ENCODE results near the gene GRIK5.

DNA sequence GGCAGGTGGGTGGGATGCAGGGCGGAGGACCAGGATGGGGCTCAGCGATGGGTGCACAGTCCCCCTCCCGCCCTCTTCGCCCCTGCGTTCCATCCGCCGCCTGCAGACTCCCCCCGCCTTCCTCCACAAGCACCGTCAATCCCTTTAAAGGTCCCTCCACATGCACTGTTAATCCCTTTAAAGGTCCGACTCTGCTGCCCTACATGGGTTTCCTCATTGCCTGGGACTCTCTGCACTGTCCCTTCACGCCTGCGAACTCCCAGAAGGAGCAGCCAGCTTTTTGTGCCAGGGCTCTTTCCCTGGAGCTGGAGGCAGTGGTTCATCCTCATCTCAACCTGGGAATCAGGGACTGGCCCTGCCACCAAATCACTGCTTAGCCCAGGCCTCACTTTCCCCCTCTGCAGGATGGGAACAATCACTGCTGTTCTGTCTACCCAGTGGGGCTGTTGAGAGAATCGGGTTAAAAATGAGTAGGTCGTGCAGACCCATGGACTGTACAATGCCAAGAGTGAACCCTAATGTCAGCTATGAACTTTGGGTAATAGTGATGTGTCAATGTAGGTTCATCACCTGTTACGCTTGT, 26.3 kb upstream of the GRIK5 start:
- TF ChIP-seq, protein P1, sequence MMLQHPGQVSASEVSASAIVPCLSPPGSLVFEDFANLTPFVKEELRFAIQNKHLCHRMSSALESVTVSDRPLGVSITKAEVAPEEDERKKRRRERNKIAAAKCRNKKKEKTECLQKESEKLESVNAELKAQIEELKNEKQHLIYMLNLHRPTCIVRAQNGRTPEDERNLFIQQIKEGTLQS (IDR thresholded peaks at IDR 0.05): no peak
- TF ChIP-seq CTCF (IDR thresholded peaks at IDR 0.05; ENCODE audit: low read depth, low read length, missing input control) (no peak), SP1 (IDR thresholded peaks at IDR 0.05) (no peak), YY1 (IDR thresholded peaks at IDR 0.05) (no peak), EGR1 (IDR thresholded peaks at IDR 0.05; ENCODE audit: low read depth in 2 of 2) (no peak)

Data from liver (tissue), 3 donors.